ENCODE measurements around the gene DNASE1L3. TPM values are rescaled to one million over a fixed set of nuclear protein-coding genes. Genes with fewer than 3 reads are reported as not detected.
A peak's percentile ranks its signal among the peaks of the same experiment; 100 is the strongest.

Gene DNASE1L3
- total RNA-seq, 1 donor from 2014 or later: 10.0 TPM

GRCh38 chr3:58175187-58175436 is 35.7 kb downstream of the DNASE1L3 start:
- peak overlapping the region; percentile 24 to 58 for H3K27ac ChIP-seq
- peaks cover 3 to 17% of the 10 kb centered on the region in 2 donors for H3K4me1 ChIP-seq
- intact Hi-C loops (cut with DNase I): loop anchor here (5.0 to 10.0 kb wide), 2 partner anchors 237 to 950 kb away; partner anchors contain the start of gene APPL1

GRCh38 chr3:58173669-58174398 is 36.9 kb downstream of the DNASE1L3 start:
- TF ChIP-seq CTCF (IDR thresholded peaks at IDR 0.05): peak in 2 of 3 experiments; percentile 23 to 25
- peak in 1 of 2 donors; percentile 72 for DNase-seq (ENCODE audit: low spot score in 2 of 2)
- no peak overlapping the region for H3K4me3 ChIP-seq
- H3K9me3 ChIP-seq: no peaks in the 10 kb centered on the region
- peaks cover 3 to 17% of the 10 kb centered on the region in 2 donors for H3K4me1 ChIP-seq
- no peak overlapping the region for H3K27ac ChIP-seq
- H3K27me3 ChIP-seq: no peaks in the 10 kb centered on the region
- intact Hi-C loops (cut with DNase I): loop anchor here (10.0 kb wide), 1 partner anchor 949 kb away; the partner anchor contains the start of gene APPL1
- H3K36me3 ChIP-seq: peaks cover 18 to 27% of the 10 kb centered on the region in 2 donors

More at GRCh38 chr3:58175187-58175436, 35.7 kb downstream of the DNASE1L3 start:
- H3K9me3 ChIP-seq: no peaks in the 10 kb centered on the region
- no peak for DNase-seq (ENCODE audit: low spot score in 2 of 2)
- no peak for TF ChIP-seq CTCF (IDR thresholded peaks at IDR 0.05)
- H3K27me3 ChIP-seq: no peaks in the 10 kb centered on the region
- H3K4me3 ChIP-seq: no peak overlapping the region
- peaks cover 11 to 14% of the 10 kb centered on the region in 2 donors for H3K36me3 ChIP-seq

GRCh38 chr3:58173029-58173668 is 37.6 kb downstream of the DNASE1L3 start:
- no peaks in the 10 kb centered on the region for H3K27me3 ChIP-seq
- H3K27ac ChIP-seq: no peak overlapping the region
- no peak overlapping the region for H3K4me3 ChIP-seq
- no peak for TF ChIP-seq CTCF (IDR thresholded peaks at IDR 0.05)
- intact Hi-C loops (cut with DNase I): loop anchor here (10.0 kb wide), 1 partner anchor 948 kb away; the partner anchor contains the start of gene APPL1
- H3K4me1 ChIP-seq: peaks cover 3 to 14% of the 10 kb centered on the region in 2 donors
- H3K36me3 ChIP-seq: peaks cover 18 to 34% of the 10 kb centered on the region in 2 donors
- no peak for DNase-seq (ENCODE audit: low spot score in 2 of 2)
- H3K9me3 ChIP-seq: no peaks in the 10 kb centered on the region

- DNase-seq (ENCODE audit: low spot score in 2 of 2): no peak
- Histone ChIP-seq H3K9me3 (no peaks in the 10 kb centered on the region), H3K36me3 (peaks cover 18 to 38% of the 10 kb centered on the region in 2 donors), H3K27me3 (no peaks in the 10 kb centered on the region), H3K4me3 (no peak overlapping the region), H3K27ac (no peak overlapping the region), H3K4me1 (peaks cover 0 to 27% of the 10 kb centered on the region in 2 donors)
- intact Hi-C loops (cut with DNase I): loop anchor here (10.0 kb wide), 1 partner anchor 946 kb away; the partner anchor contains the start of gene APPL1
- no peak for TF ChIP-seq CTCF (IDR thresholded peaks at IDR 0.05)
Observed at GRCh38 chr3:58171126-58171525, 39.6 kb downstream of the DNASE1L3 start.

GRCh38 chr3:58170376-58170775 is 40.4 kb downstream of the DNASE1L3 start:
- Histone ChIP-seq H3K4me3 (no peak overlapping the region), H3K27me3 (no peaks in the 10 kb centered on the region), H3K36me3 (peaks cover 18 to 38% of the 10 kb centered on the region in 2 donors), H3K9me3 (no peaks in the 10 kb centered on the region), H3K4me1 (peaks cover 0 to 27% of the 10 kb centered on the region in 2 donors), H3K27ac (no peak overlapping the region)
- intact Hi-C loops (cut with DNase I): loop anchor here (10.0 kb wide), 1 partner anchor 946 kb away; the partner anchor contains the start of gene APPL1
- no peak for TF ChIP-seq CTCF (IDR thresholded peaks at IDR 0.05)
- DNase-seq (ENCODE audit: low spot score in 2 of 2): no peak

Measured in ascending aorta (tissue), 2 donors.